SKM-1 (cell line): ENCODE results near the gene AP1G1.
A peak's percentile ranks its signal among the peaks of the same experiment; 100 is the strongest.

ENCODE experiments used
- DNase-seq: peaks from one replicate; lab custom pipeline; 2025; ENCODE audit not compliant: unreplicated experiment; lab: John Stamatoyannopoulos, UW

AP1G1 gene

GRCh38 chr16:71758293-71758760 lies 50.3 kb downstream of the AP1G1 start:
- no peak for DNase-seq

GRCh38 chr16:71754652-71755051 lies 54.0 kb downstream of the AP1G1 start:
- no peak for DNase-seq

GRCh38 chr16:71754108-71754507 lies 54.5 kb downstream of the AP1G1 start:
- DNase-seq: no peak

- no peak for DNase-seq
Measured at GRCh38 chr16:71748226-71748625, 60.4 kb downstream of the AP1G1 start.

GRCh38 chr16:71746442-71747046 lies 62.1 kb downstream of the AP1G1 start:
- no peak for DNase-seq

DNA sequence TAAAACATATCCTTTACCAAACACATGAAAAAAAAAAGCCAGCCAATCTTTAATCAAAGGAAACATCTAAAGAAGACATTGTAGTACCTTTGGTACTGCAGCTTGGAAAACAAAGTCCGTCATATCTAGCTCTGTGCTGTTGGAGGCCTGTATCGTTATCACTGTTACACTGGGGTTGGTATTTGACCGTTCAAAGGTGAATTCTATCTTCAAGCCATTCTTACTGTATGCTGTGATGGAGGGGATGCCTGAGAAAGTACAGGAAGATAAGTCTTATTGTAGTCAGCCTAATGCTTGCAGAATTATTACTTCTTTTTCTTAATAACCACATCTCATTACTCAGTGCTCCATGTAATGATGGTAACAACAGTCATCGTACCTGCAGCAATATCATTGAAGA lies 69.8 kb downstream of the AP1G1 start:
- DNase-seq: no peak

DNA sequence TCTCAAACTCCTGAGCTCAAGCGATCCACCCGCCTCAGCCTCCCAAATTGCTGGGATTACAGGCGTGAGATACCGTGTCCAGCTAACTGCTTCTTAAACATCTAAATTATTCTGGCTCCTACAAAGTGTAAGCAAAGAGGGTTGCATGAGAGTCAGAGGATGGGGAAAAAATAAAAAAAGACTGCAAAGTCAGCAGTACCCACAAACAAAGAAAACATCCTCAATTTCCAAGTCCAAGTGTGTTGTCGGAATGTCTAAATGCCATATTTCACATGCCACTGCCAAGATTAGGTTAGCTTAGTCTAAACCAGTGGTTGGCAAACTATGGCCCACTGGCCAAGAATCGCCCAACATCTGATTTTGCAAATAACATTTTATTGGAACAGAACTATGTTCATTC lies 71.1 kb downstream of the AP1G1 start:
- DNase-seq: no peak

GRCh38 chr16:71734511-71734910 lies 74.1 kb downstream of the AP1G1 start:
- no peak for DNase-seq

- no peak for DNase-seq
Measured at GRCh38 chr16:71732587-71732986, 76.0 kb downstream of the AP1G1 start.

DNA sequence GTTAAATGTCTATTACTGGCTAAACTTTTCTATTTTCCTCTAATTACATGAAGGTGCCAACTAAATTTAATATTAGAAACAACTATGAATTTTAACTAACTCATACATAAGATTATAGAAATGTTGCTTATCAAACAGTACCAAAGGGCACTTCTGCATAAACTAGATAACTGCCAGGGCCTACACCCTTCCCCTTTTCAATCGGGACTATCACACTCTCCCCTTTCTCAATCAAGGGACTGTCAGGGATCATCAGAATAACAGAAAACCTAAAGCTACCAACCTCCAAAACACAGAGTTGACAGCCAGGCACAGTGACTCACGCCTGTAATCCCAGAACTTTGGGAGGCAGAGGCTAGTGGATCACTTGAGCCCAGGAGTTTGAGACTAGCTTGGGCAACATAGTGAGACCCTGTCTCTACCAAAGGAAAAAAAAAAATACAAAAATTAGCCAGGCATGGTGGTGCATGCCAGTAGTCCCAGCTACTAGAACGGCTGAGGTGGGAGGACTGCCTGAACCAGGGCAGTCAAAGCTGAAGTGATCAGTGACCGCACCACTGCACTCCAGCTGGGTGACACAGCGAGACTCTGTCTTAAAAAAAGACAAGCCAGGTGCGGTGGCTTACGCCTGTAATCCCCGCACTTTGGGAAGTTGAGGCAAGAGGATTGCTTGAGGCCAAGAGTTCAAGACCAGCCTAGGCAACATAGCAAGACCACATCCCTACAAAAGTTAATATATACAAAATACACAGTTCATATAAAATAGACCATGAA lies 80.9 kb downstream of the AP1G1 start:
- no peak for DNase-seq

DNA sequence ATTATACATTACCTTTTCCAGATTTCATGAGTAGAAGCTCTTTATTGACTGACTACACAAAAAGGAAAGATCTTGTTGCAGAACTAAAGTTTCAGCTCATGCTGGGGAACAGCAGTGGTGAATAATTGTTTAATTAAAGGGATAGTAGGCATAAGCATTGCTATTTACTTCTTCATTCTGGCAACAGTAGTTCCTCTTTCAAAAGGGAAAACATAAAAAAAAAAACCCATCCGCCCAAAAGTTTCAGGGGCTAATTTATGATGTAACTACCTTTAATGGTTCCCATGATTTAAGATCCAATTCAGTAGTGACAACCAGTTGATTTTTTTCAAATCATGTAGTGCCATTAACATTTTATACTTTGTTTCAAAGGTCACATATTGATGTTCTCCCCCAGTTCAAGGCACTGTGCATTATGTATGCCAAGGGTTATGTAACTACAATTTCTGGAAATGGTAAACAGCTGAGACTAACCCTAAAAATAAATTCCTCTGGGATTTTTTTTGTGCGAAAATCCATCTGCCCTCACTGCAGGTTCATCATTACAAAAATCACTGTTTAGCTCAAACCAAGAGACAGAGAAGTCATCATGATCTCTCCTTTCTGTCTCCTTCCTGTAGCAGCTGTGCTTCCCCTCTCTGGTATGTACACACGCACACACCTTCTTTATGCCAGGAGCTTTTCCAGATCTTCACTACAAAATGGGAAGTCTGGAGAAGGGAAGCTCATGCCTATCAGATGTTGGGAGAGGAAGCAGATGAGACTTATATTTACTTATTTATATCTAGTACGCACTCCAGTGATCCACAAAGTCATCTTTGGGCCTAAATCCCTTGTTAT lies 81.9 kb downstream of the AP1G1 start:
- peak; percentile 25 for DNase-seq

DNA sequence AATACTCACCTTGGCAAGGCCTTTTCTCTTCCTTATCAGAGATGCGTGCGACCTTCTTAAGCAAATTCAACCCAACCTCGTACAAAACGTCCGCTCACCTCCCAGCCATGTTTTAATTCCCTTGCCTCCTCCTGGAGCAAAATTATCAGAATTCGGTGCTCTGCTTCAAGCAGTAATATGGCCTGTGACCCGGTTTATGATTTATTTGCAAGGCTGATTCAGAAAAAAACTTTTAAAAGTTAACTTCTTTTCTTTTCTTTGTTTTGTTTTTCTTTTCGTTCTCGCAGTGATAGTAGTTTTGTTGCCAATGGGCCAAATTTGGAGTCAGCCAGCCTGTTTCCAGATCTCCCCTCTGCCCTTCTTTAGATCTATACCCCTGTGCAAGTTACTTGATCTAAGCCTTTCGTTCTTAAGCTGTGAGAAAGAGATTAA lies 84.3 kb downstream of the AP1G1 start, which contains the start of gene PHLPP2:
Gene PHLPP2 (minus strand): TSS at position 382 of the 432 bp plus-strand sequence. CDS start 9,906 bp downstream, outside the sequence.
- no peak for DNase-seq

DNA sequence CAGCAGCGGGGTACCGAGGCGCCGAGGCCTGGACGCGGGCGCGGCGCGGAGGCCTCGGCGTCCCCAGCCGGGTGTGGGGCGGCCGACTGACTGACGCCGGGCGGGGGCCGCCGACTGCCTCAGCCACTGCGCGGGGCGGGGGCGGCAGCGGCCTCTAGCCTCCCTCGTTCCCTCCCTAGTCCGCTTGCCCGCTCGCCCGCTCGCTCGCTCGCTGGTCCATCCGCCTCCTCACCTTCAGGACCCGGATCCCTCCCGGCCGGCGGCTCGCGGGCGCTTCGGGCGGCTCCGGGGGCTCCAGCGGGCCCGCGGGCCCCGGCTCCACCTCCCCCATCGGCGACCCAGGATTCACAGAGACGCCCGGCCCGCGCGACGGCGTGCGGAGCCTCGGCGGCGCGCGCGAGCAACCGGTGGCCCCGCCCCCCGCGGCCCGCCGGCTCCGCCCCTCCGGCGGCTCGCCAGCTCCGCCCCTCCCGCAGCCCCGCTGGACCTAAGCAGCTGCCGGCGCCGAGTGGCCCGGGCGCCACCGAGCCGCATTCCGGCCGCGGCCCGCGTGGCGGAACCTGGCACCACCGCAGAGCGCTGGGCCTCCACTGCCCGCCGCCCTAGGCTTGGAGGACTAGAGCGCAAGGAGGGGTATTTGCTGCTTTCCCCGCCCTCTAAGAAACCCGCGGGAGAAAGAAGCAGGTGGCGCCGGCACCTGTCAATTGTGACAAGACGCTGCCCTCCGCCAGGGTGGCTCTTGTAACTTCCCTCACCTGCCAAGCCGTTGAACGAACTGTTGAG lies 84.9 kb downstream of the AP1G1 start:
- DNase-seq: peak; percentile 50

DNA sequence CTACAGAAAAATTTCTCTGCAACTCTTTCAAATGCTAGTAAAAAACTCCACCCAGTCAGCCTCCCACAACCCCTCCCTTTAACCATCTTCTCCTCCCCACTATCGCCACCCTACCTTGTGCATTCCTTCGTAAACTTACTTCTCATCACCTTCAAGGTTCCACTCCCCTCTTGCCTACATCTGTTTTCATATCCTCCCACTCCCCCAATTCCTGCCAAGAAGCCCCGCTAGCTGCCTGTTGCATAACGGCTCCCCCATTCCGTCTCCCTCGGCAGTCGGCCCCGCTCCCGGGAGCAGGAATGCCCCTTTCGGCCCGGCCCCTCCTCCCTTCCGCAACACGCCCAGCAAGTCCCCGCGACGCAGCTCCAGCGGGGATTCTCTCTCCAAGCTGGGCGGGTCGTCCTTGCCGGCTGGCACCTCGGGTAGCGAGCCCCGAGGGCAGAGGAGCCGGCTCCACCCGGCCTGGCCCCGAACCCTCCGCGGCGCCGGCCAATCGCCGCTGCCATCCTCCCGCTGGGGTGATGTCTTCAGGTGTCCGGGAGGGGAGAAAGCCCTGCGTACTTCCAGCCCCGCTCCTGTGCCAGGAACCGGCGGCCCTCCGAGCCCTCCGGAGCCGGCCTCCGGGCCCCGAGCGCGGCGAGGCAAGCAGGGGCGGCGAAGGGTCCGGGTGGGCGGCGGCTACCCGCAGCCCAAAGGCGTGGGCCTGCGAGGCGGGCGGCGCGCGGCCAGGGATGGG lies 85.7 kb downstream of the AP1G1 start:
- peak; percentile 15 for DNase-seq

- DNase-seq: no peak
Measured at GRCh38 chr16:71721066-71721740, 87.4 kb downstream of the AP1G1 start.

DNA sequence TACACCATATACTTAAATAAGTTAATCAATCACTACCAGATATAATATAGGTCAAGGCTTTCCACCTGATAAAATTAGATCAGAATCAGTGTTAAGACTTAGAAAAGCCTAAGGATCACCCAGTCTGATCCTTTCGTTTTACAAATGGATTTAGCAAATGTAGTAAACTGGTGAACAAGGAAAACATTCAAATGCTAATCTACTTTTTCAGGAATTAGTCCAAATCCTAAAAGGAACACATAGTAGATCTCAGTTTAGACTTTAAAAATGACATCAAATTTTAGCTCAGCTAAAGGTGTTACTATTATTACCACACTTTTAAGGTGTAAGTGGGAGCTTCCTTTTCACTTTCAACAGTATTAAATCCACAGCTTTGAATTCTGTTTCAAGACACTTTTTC lies 96.1 kb downstream of the AP1G1 start:
- no peak for DNase-seq

DNA sequence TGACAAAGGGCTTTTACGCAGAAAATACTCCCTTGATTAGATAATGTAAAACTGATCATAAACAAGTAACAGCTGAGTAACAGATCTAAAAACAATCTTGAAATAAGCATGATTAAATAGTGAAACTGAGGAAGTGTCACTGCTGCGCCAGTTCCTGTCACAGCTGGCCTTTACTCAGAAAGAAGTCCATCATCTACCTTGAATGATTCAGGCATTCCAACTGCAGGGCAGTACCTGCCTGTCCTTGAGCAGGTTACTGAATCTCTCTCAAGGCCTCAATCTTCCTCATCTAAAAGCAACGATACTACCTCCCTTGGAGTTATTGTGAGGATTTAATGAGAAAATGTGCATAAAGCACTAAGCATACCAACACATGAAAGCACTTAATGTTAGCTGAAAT lies 96.8 kb downstream of the AP1G1 start:
- no peak for DNase-seq

GRCh38 chr16:71709229-71709781 lies 99.3 kb downstream of the AP1G1 start:
- DNase-seq: no peak

GRCh38 chr16:71708696-71709095 lies 99.9 kb downstream of the AP1G1 start:
- no peak for DNase-seq
